ENCODE measurements around the gene TRMT6. TPM values are rescaled to one million over a fixed set of nuclear protein-coding genes. Genes with fewer than 3 reads are reported as not detected.

The TRMT6 gene, protein sequence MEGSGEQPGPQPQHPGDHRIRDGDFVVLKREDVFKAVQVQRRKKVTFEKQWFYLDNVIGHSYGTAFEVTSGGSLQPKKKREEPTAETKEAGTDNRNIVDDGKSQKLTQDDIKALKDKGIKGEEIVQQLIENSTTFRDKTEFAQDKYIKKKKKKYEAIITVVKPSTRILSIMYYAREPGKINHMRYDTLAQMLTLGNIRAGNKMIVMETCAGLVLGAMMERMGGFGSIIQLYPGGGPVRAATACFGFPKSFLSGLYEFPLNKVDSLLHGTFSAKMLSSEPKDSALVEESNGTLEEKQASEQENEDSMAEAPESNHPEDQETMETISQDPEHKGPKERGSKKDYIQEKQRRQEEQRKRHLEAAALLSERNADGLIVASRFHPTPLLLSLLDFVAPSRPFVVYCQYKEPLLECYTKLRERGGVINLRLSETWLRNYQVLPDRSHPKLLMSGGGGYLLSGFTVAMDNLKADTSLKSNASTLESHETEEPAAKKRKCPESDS
- total RNA-seq (7.2 and 7.8 TPM in 2 replicates), polyA plus RNA-seq (12.5 and 17.1 TPM in 2 replicates), polyA minus RNA-seq (ENCODE audit: low replicate concordance) (0.51 and 2.7 TPM in 2 replicates)
- polyA plus RNA-seq (2012) = 11.5 and 16.5 TPM in 2 replicates

GRCh38 chr20:5950271-5951031, at the start of gene TRMT6, which contains the start of gene MCM8:
TSS of gene TRMT6 (minus strand) at chr20:5950533. CDS start at chr20:5950405, 128 bp downstream.
TSS of gene MCM8 (plus strand) at chr20:5950652. CDS start at chr20:5952016, 1,364 bp downstream.
- Histone ChIP-seq H3K27me3 (ENCODE audit: control insufficient read depth, insufficient read depth, low read length) (no peaks in the 10 kb centered on the region), H3K4me1 (ENCODE audit: control insufficient read depth, extremely low read depth, insufficient read depth, low read length) (peaks cover 5% of the 10 kb centered on the region), H3K27ac (ENCODE audit: insufficient read depth, low read length) (peak within 1 kb of the TSS; percentile 80), H3K9ac (ENCODE audit: insufficient read depth, low read length) (peak within 1 kb of the TSS; percentile 71), H3K4me2 (ENCODE audit: extremely low read depth, insufficient read depth, low read length) (peak within 1 kb of the TSS; percentile 98), H4K20me1 (ENCODE audit: control insufficient read depth, extremely low read depth, insufficient read depth, low read length) (no peaks in the 10 kb centered on the region), H3K79me2 (ENCODE audit: control insufficient read depth, insufficient read depth, low read length) (peaks cover 33% of the 10 kb centered on the region), H3K9me3 (ENCODE audit: control insufficient read depth, insufficient read depth, low read depth, low read length) (no peaks in the 10 kb centered on the region), H3K4me3 (replicated peaks in 1 of 4; ENCODE audit: control extremely low read depth in 1 of 4, insufficient read depth in 1 of 4, low read depth in 3 of 4, low read length in 4 of 4) (peak within 1 kb of the TSS; percentile 56 to 92 (median 84)), H2AFZ (ENCODE audit: low read length) (peak within 1 kb of the TSS; percentile 95), H3K36me3 (ENCODE audit: control insufficient read depth, insufficient read depth, low read length) (peaks cover 2% of the 10 kb centered on the region)
- peak; percentile 94 to 97 for DNase-seq (ENCODE audit: low read depth in 2 of 2)
- TF ChIP-seq EZH2 (IDR thresholded peaks at IDR 0.05; ENCODE audit: low read length, missing control alignments) = no peak

- H3K36me3 ChIP-seq (ENCODE audit: control insufficient read depth, insufficient read depth, low read length) = no peaks in the 10 kb centered on the region
- H3K4me3 ChIP-seq (replicated peaks in 1 of 4; ENCODE audit: control extremely low read depth in 1 of 4, insufficient read depth in 1 of 4, low read depth in 3 of 4, low read length in 4 of 4) = no peak overlapping the region
- H2AFZ ChIP-seq (ENCODE audit: low read length) = no peak overlapping the region
- H3K9me3 ChIP-seq (ENCODE audit: control insufficient read depth, insufficient read depth, low read depth, low read length) = no peaks in the 10 kb centered on the region
- no peak overlapping the region for H3K9ac ChIP-seq (ENCODE audit: insufficient read depth, low read length)
- no peaks in the 10 kb centered on the region for H3K27me3 ChIP-seq (ENCODE audit: control insufficient read depth, insufficient read depth, low read length)
- no peaks in the 10 kb centered on the region for H3K79me2 ChIP-seq (ENCODE audit: control insufficient read depth, insufficient read depth, low read length)
- no peak overlapping the region for H3K4me2 ChIP-seq (ENCODE audit: extremely low read depth, insufficient read depth, low read length)
- TF ChIP-seq, protein P1, sequence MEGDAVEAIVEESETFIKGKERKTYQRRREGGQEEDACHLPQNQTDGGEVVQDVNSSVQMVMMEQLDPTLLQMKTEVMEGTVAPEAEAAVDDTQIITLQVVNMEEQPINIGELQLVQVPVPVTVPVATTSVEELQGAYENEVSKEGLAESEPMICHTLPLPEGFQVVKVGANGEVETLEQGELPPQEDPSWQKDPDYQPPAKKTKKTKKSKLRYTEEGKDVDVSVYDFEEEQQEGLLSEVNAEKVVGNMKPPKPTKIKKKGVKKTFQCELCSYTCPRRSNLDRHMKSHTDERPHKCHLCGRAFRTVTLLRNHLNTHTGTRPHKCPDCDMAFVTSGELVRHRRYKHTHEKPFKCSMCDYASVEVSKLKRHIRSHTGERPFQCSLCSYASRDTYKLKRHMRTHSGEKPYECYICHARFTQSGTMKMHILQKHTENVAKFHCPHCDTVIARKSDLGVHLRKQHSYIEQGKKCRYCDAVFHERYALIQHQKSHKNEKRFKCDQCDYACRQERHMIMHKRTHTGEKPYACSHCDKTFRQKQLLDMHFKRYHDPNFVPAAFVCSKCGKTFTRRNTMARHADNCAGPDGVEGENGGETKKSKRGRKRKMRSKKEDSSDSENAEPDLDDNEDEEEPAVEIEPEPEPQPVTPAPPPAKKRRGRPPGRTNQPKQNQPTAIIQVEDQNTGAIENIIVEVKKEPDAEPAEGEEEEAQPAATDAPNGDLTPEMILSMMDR (conservative IDR thresholded peaks at IDR 0.05 in 1 of 2, IDR thresholded peaks at IDR 0.05 in 1 of 2; ENCODE audit: low read depth in 1 of 2, low read length in 2 of 2) = no peak
- TF ChIP-seq EZH2 (IDR thresholded peaks at IDR 0.05; ENCODE audit: low read length, missing control alignments) = no peak
- no peaks in the 10 kb centered on the region for H3K4me1 ChIP-seq (ENCODE audit: control insufficient read depth, extremely low read depth, insufficient read depth, low read length)
- no peaks in the 10 kb centered on the region for H4K20me1 ChIP-seq (ENCODE audit: control insufficient read depth, extremely low read depth, insufficient read depth, low read length)
- DNase-seq (ENCODE audit: low read depth in 2 of 2) = no peak
- no peak overlapping the region for H3K27ac ChIP-seq (ENCODE audit: insufficient read depth, low read length)
Measured at GRCh38 chr20:5999783-6000182, 49.5 kb upstream of the TRMT6 start.

DNA sequence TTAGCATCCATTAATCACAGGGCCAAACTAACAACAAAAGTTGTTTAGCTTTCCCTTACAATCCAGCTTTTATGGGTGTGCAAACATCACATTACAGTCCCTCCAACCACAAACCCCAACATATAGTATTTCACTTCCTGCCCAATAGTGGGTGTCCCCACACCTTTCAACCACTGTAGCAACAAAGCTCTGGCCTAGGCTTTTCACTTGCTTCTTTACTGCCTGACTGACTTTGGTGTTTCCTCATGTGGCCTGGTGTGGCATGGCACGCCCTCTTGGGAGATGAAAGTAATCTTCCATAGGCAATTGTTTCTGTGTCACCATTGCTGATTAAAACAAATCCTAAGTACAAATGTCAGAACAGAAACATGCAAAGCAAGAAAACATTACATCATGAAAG, 46.4 kb upstream of the TRMT6 start:
- Histone ChIP-seq H3K9me3 (ENCODE audit: control insufficient read depth, insufficient read depth, low read depth, low read length) (no peaks in the 10 kb centered on the region), H3K9ac (ENCODE audit: insufficient read depth, low read length) (no peak overlapping the region), H3K79me2 (ENCODE audit: control insufficient read depth, insufficient read depth, low read length) (no peaks in the 10 kb centered on the region), H3K4me2 (ENCODE audit: extremely low read depth, insufficient read depth, low read length) (no peak overlapping the region), H3K36me3 (ENCODE audit: control insufficient read depth, insufficient read depth, low read length) (no peaks in the 10 kb centered on the region), H3K27me3 (ENCODE audit: control insufficient read depth, insufficient read depth, low read length) (no peaks in the 10 kb centered on the region), H3K27ac (ENCODE audit: insufficient read depth, low read length) (no peak overlapping the region), H4K20me1 (ENCODE audit: control insufficient read depth, extremely low read depth, insufficient read depth, low read length) (no peaks in the 10 kb centered on the region), H2AFZ (ENCODE audit: low read length) (no peak overlapping the region), H3K4me3 (replicated peaks in 1 of 4; ENCODE audit: control extremely low read depth in 1 of 4, insufficient read depth in 1 of 4, low read depth in 3 of 4, low read length in 4 of 4) (no peak overlapping the region), H3K4me1 (ENCODE audit: control insufficient read depth, extremely low read depth, insufficient read depth, low read length) (no peaks in the 10 kb centered on the region)
- TF ChIP-seq, protein P1 (conservative IDR thresholded peaks at IDR 0.05 in 1 of 2, IDR thresholded peaks at IDR 0.05 in 1 of 2; ENCODE audit: low read depth in 1 of 2, low read length in 2 of 2) = no peak
- no peak for TF ChIP-seq EZH2 (IDR thresholded peaks at IDR 0.05; ENCODE audit: low read length, missing control alignments)
- DNase-seq (ENCODE audit: low read depth in 2 of 2) = no peak

Measured in fibroblast of lung (primary cell).